ENCODE data around the gene CASKIN1.
"Not testable (repeated sequence)": the region's sequence is repeated elsewhere in the genome, so short reads cannot be mapped to it uniquely, and the experiment has no call there.

CASKIN1 gene

DNA sequence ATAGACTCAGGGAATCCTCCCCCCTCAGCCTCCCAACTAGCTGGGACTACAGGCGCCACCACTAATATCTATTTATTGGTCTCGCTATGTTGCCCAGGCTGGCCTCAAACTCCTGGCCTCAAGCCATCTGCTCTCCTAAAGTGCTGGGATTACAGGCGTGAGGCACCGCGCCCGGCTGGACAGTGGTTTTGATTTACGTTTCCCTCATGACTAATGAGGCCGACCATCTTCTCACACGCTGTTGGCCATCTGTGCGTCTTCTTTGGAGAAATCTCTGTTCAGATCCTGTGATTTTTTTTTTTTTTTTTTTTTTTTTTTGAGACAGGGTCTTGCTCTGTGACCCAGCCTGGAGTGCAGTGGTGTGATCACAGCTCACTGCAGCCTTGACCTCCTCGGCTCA, 67.2 kb downstream of the CASKIN1 start:
- DNase-seq: not testable (repeated sequence)

DNA sequence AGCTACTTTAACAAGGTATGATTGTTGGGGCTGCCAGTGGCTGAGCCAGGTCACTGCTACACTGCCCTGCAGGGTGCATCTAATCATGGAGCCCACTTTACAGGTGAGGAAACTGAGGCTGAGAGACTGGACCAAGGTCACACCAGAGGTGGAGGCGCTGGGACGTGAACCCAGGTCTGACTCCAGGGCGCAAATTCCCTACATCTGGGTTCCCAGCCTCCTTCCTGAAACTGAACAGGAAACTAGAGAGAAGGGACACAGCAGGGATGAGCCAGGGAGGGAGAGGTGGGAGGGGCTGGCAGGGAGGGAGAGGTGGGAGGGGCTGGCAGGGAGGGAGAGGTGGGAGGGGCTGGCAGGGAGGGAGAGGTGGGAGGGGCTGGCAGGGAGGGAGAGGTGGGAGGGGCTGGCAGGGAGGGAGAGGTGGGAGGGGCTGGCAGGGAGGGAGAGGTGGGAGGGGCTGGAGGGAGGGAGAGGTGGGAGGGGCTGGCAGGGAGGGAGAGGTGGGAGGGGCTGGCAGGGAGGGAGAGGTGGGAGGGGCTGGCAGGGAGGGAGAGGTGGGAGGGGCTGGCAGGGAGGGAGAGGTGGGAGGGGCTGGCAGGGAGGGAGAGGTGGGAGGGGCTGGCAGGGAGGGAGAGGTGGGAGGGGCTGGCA, 68.7 kb downstream of the CASKIN1 start:
- DNase-seq: not testable (repeated sequence)

All from NCI-H187 (cell line).